Measurements from ENCODE around the gene LRRC4. TPM values are rescaled to one million over a fixed set of nuclear protein-coding genes. Genes with fewer than 3 reads are reported as not detected.

LRRC4 gene
- total and polyA plus RNA-seq, 7 donors, result 0.60 to 1.8 (median 1.4) TPM

GRCh38 chr7:128021366-128021765 lies 9.9 kb downstream of the LRRC4 start:
- Histone ChIP-seq H3K36me3 (no peaks in the 10 kb centered on the region), H3K4me3 (no peak overlapping the region), H3K9me3 (no peaks in the 10 kb centered on the region), H3K27me3 (no peaks in the 10 kb centered on the region), H3K4me1 (no peaks in the 10 kb centered on the region), H3K27ac (no peak overlapping the region)
- no peak for DNase-seq
- WGBS, 2 donors, result 90 to 94% methylated on average over 2 of the region's 2 CpGs
- TF ChIP-seq CTCF (IDR thresholded peaks at IDR 0.05), result no peak
- intact Hi-C loops (cut with DNase I), result no loop called here

GRCh38 chr7:128020159-128020558 lies 11.1 kb downstream of the LRRC4 start:
- no peak overlapping the region for H3K4me3 ChIP-seq
- intact Hi-C loops (cut with DNase I), result no loop called here
- no peaks in the 10 kb centered on the region for H3K9me3 ChIP-seq
- no peaks in the 10 kb centered on the region for H3K4me1 ChIP-seq
- no peak overlapping the region for H3K27ac ChIP-seq
- no peaks in the 10 kb centered on the region for H3K27me3 ChIP-seq
- DNase-seq, result no peak
- TF ChIP-seq CTCF (IDR thresholded peaks at IDR 0.05) (no peak), EP300 (IDR thresholded peaks at IDR 0.05) (no peak), POLR2AphosphoS5 (IDR thresholded peaks at IDR 0.05) (no peak), POLR2A (IDR thresholded peaks at IDR 0.05) (no peak)
- 95 to 96% methylated on average over 6 of the region's 6 CpGs for WGBS, 2 donors
- H3K36me3 ChIP-seq, result no peaks in the 10 kb centered on the region

DNA sequence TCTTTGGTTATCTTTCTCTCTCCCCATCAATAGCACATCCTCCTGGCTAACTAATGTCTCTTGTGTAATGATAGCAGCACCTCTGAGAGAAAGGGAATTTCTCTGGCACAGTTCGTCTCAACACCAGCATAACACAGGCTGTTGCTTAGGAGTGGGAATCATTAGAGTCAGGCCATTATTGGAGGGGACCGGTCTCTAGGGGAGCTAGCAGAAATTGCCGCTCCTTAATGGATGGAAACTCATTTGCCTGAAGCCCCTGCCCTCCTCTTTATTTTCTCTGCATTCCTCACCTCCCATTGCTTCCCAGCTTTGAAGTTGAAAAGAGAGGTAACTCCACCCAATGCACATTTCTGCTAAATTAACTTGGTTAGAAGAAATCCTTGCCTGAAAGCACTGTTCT lies 11.9 kb downstream of the LRRC4 start:
- 91 to 98% methylated on average over 3 of the region's 3 CpGs for WGBS, 2 donors
- TF ChIP-seq EP300 (IDR thresholded peaks at IDR 0.05), result no peak
- H3K36me3 ChIP-seq, result no peaks in the 10 kb centered on the region

GRCh38 chr7:128017862-128018845 lies 13.1 kb downstream of the LRRC4 start:
- intact Hi-C loops (cut with DNase I), result no loop called here
- DNase-seq, result no peak
- Histone ChIP-seq H3K36me3 (no peaks in the 10 kb centered on the region), H3K9me3 (no peaks in the 10 kb centered on the region), H3K27me3 (no peaks in the 10 kb centered on the region), H3K4me3 (no peak overlapping the region), H3K27ac (no peak overlapping the region), H3K4me1 (no peaks in the 10 kb centered on the region)
- TF ChIP-seq CTCF (IDR thresholded peaks at IDR 0.05) (no peak), POLR2A (IDR thresholded peaks at IDR 0.05) (no peak), EP300 (IDR thresholded peaks at IDR 0.05) (no peak), POLR2AphosphoS5 (IDR thresholded peaks at IDR 0.05) (no peak)
- WGBS, 2 donors, result 67 to 79% methylated on average over 8 of the region's 8 CpGs

More for the DNA sequence above, 11.9 kb downstream of the LRRC4 start:
- Histone ChIP-seq H3K27ac (no peak overlapping the region), H3K27me3 (no peaks in the 10 kb centered on the region), H3K4me3 (no peak overlapping the region), H3K9me3 (no peaks in the 10 kb centered on the region), H3K4me1 (no peaks in the 10 kb centered on the region)
- intact Hi-C loops (cut with DNase I), result no loop called here
- no peak for DNase-seq

GRCh38 chr7:128017460-128017859 lies 13.8 kb downstream of the LRRC4 start:
- no peaks in the 10 kb centered on the region for H3K36me3 ChIP-seq
- intact Hi-C loops (cut with DNase I), result no loop called here
- no peak overlapping the region for H3K27ac ChIP-seq
- no peaks in the 10 kb centered on the region for H3K27me3 ChIP-seq
- no peak for DNase-seq
- WGBS, 2 donors, result 84 to 87% methylated on average over 6 of the region's 6 CpGs
- H3K9me3 ChIP-seq, result no peaks in the 10 kb centered on the region
- no peak overlapping the region for H3K4me3 ChIP-seq
- no peaks in the 10 kb centered on the region for H3K4me1 ChIP-seq
- TF ChIP-seq EP300 (IDR thresholded peaks at IDR 0.05), result no peak
- no peak for TF ChIP-seq POLR2AphosphoS5 (IDR thresholded peaks at IDR 0.05)
- TF ChIP-seq POLR2A (IDR thresholded peaks at IDR 0.05), result no peak
- TF ChIP-seq CTCF (IDR thresholded peaks at IDR 0.05), result no peak

All from sigmoid colon (tissue), 7 donors.